GM23338 (cell line): ENCODE data around the gene ESM1. TPM values are rescaled to one million over a fixed set of nuclear protein-coding genes. Genes with fewer than 3 reads are reported as not detected.

Source experiments
- ATAC-seq: fragments of 200-7000 bp; cut with Tn5 transposase; 3 replicates; pipeline ENCODE4 v1.9.1; 2020
- DNase-seq: peaks from one replicate; pipeline ENCODE4 v3.0.0-alpha.2; 2015; ENCODE audit warnings: low spot score
- H2AFZ ChIP-seq: fragments of 200-600 bp; sonication (generic); 2 replicates; pipeline ENCODE4 v1.8.0; 2016; ENCODE audit warnings: antibody characterized with exemption, mild to moderate bottlenecking, moderate library complexity
- H3F3A ChIP-seq: fragments of 200-600 bp; sonication (generic); replicated peaks from 2 replicates; pipeline ENCODE4 v1.8.0; 2017; ENCODE audit warnings: antibody characterized with exemption, mixed run types, low read depth
- H3K27ac ChIP-seq: fragments of 200-600 bp; sonication (generic); 2 replicates; pipeline ENCODE4 v1.6.1; 2016; ENCODE audit warnings: low read depth
- H3K27me3 ChIP-seq: fragments of 200-600 bp; sonication (generic); 2 replicates; pipeline ENCODE4 v1.8.0; 2016; ENCODE audit warnings: mild to moderate bottlenecking, mixed run types, moderate library complexity; ENCODE audit not compliant: insufficient read depth
- H3K36me3 ChIP-seq: fragments of 200-600 bp; sonication (generic); 2 replicates; pipeline ENCODE4 v1.8.0; 2016; ENCODE audit warnings: mild to moderate bottlenecking; ENCODE audit not compliant: insufficient read depth
- H3K4me1 ChIP-seq: fragments of 200-600 bp; sonication (generic); 2 replicates; pipeline ENCODE4 v1.8.0; 2016; ENCODE audit warnings: mild to moderate bottlenecking, moderate library complexity; ENCODE audit not compliant: insufficient read depth
- H3K4me2 ChIP-seq: fragments of 200-600 bp; sonication (generic); 2 replicates; pipeline ENCODE4 v1.7.1; 2017; ENCODE audit warnings: mixed run types
- H3K4me3 ChIP-seq: fragments of 200-600 bp; sonication (generic); 2 replicates; pipeline ENCODE4 v1.6.1; 2016; ENCODE audit warnings: mixed run types
- H3K79me2 ChIP-seq: fragments of 200-600 bp; sonication (generic); replicated peaks from 2 replicates; pipeline ENCODE4 v1.8.0; 2017; ENCODE audit warnings: mild to moderate bottlenecking; ENCODE audit not compliant: insufficient read depth
- H3K9me2 ChIP-seq: fragments of 200-600 bp; sonication (generic); 2 replicates; pipeline ENCODE4 v1.8.0; 2017; ENCODE audit not compliant: insufficient read depth
- H4K20me1 ChIP-seq: fragments of 200-600 bp; sonication (generic); replicated peaks from 2 replicates; pipeline ENCODE4 v1.8.0; 2017; ENCODE audit warnings: mild to moderate bottlenecking; ENCODE audit not compliant: insufficient read depth
- H3K27ac Mint-ChIP-seq: 2 replicates; pipeline ENCODE4 v1.8.0; 2020; ENCODE audit warnings: inconsistent platforms, mild to moderate bottlenecking, moderate library complexity, mixed read lengths
- H3K27me3 Mint-ChIP-seq: 3 replicates; pipeline ENCODE4 v1.8.0; 2022; ENCODE audit warnings: low read depth, mild to moderate bottlenecking, moderate library complexity, mixed read lengths, inconsistent platforms; ENCODE audit not compliant: insufficient read depth, poor library complexity
- H3K36me3 Mint-ChIP-seq: 3 replicates; pipeline ENCODE4 v1.8.0; 2021; ENCODE audit warnings: low read depth, mild to moderate bottlenecking, inconsistent platforms, moderate library complexity, mixed read lengths
- H3K4me1 Mint-ChIP-seq: 3 replicates; pipeline ENCODE4 v1.8.0; 2020; ENCODE audit warnings: mild to moderate bottlenecking, inconsistent platforms, mixed read lengths
- H3K4me3 Mint-ChIP-seq: 3 replicates; pipeline ENCODE4 v1.8.0; 2021; ENCODE audit warnings: moderate library complexity, mild to moderate bottlenecking, inconsistent platforms, mixed read lengths
- H3K9me3 Mint-ChIP-seq: 3 replicates; pipeline ENCODE4 v1.8.0; 2020; ENCODE audit warnings: moderate library complexity, mild to moderate bottlenecking, inconsistent platforms, mixed read lengths
- CREB1 ChIP-seq: fragments of 250-450 bp; sonication (Bioruptor Pico); IDR thresholded peaks from 2 replicates; pipeline ENCODE4 v1.5.0; 2020; ENCODE audit warnings: low read depth, mild to moderate bottlenecking, moderate library complexity
- JUNB ChIP-seq: IDR thresholded peaks from one replicate; pipeline ENCODE4 v1.6.1; 2016; ENCODE audit warnings: antibody characterized with exemption; ENCODE audit not compliant: unreplicated experiment
- NANOG ChIP-seq: IDR thresholded peaks from 2 replicates; pipeline ENCODE4 v1.6.1; 2016; ENCODE audit warnings: antibody characterized with exemption, borderline replicate concordance
- POLR2AphosphoS5 ChIP-seq: IDR thresholded peaks from 2 replicates; pipeline ENCODE4 v1.6.1; 2016; ENCODE audit warnings: antibody characterized with exemption, low read depth
- STAT1 ChIP-seq: IDR thresholded peaks from one replicate; pipeline ENCODE4 v1.6.1; 2016; ENCODE audit warnings: antibody characterized with exemption; ENCODE audit not compliant: unreplicated experiment
- ZNF114 ChIP-seq: fragments of 250-450 bp; sonication (Bioruptor Pico); IDR thresholded peaks from 2 replicates; pipeline ENCODE4 v1.5.0; 2020; ENCODE audit warnings: mild to moderate bottlenecking, moderate library complexity
- ZNF331 ChIP-seq: fragments of 250-450 bp; sonication (Bioruptor Pico); IDR thresholded peaks from 2 replicates; pipeline ENCODE4 v1.5.0; 2020; ENCODE audit warnings: low read depth, mild to moderate bottlenecking, moderate library complexity
- polyA plus RNA-seq: library from polyadenylated mRNA; unstranded; fragments of >200 nt; fragmentation: Nextera tagmentation; extraction: Ambion mirVana; gene quantifications from 2 replicates; pipeline ENCODE4 v1.2.1, GENCODE V29; 2016
- total RNA-seq: library from RNA; depleted of rRNA; stranded (reverse); fragments of >200 nt; shearing (Covaris generic); gene quantifications from 2 replicates; pipeline ENCODE4 v1.2.3, GENCODE V29; 2014
- TF ChIP-seq, protein P1 (sequence below): IDR thresholded peaks from one replicate; pipeline ENCODE4 v1.6.1; 2018; ENCODE audit warnings: antibody characterized with exemption; ENCODE audit not compliant: unreplicated experiment
- TF ChIP-seq, protein P2 (sequence below), 2 experiments: fragments of 200-600 bp in 1 of 2; sonication (generic) in 1 of 2; conservative IDR thresholded peaks; 2 replicates each; pipeline versions ENCODE4 v1.5.1 to v1.6.1; 2016 to 2017; ENCODE audit warnings: antibody characterized with exemption in 2 of 2, low read depth in 2 of 2, mild to moderate bottlenecking in 2 of 2, moderate library complexity in 1 of 2
- TF ChIP-seq, protein P3 (sequence below): fragments of 250-450 bp; sonication (Bioruptor Pico); IDR thresholded peaks from 2 replicates; pipeline ENCODE4 v1.5.0; 2020; ENCODE audit warnings: mild to moderate bottlenecking, moderate library complexity
- TF ChIP-seq, protein P4 (sequence below): IDR thresholded peaks from 2 replicates; pipeline ENCODE4 v1.6.1; 2016; ENCODE audit warnings: antibody characterized with exemption

The ESM1 gene
- total and polyA plus RNA-seq, 2 experiments from 2014 or later, result 0.14 TPM; not detected in 1

- DNase-seq (no peak), ATAC-seq (no peak)
- Mint-ChIP-seq H3K4me1 (peaks cover 22% of the 10 kb centered on the region), H3K4me3 (no peak overlapping the region), H3K27me3 (peaks cover 2% of the 10 kb centered on the region), H3K36me3 (no peaks in the 10 kb centered on the region), H3K9me3 (no peaks in the 10 kb centered on the region), H3K27ac (no peak overlapping the region)
- Histone ChIP-seq H3K4me2 (no peak overlapping the region), H4K20me1 (no peaks in the 10 kb centered on the region), H3K27me3 (no peaks in the 10 kb centered on the region), H3K9me2 (0 out of 2 replicates have a peak, but pooled peaks cover 4% of the 10 kb centered on the region), H3K4me3 (no peak overlapping the region), H3F3A (no peaks in the 10 kb centered on the region), H3K27ac (no peak overlapping the region), H3K4me1 (peaks cover 13% of the 10 kb centered on the region), H2AFZ (no peak overlapping the region), H3K79me2 (no peaks in the 10 kb centered on the region), H3K36me3 (no peaks in the 10 kb centered on the region)
- TF ChIP-seq, protein P1, sequence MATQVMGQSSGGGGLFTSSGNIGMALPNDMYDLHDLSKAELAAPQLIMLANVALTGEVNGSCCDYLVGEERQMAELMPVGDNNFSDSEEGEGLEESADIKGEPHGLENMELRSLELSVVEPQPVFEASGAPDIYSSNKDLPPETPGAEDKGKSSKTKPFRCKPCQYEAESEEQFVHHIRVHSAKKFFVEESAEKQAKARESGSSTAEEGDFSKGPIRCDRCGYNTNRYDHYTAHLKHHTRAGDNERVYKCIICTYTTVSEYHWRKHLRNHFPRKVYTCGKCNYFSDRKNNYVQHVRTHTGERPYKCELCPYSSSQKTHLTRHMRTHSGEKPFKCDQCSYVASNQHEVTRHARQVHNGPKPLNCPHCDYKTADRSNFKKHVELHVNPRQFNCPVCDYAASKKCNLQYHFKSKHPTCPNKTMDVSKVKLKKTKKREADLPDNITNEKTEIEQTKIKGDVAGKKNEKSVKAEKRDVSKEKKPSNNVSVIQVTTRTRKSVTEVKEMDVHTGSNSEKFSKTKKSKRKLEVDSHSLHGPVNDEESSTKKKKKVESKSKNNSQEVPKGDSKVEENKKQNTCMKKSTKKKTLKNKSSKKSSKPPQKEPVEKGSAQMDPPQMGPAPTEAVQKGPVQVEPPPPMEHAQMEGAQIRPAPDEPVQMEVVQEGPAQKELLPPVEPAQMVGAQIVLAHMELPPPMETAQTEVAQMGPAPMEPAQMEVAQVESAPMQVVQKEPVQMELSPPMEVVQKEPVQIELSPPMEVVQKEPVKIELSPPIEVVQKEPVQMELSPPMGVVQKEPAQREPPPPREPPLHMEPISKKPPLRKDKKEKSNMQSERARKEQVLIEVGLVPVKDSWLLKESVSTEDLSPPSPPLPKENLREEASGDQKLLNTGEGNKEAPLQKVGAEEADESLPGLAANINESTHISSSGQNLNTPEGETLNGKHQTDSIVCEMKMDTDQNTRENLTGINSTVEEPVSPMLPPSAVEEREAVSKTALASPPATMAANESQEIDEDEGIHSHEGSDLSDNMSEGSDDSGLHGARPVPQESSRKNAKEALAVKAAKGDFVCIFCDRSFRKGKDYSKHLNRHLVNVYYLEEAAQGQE, result no peak
- TF ChIP-seq JUNB (no peak), CREB1 (no peak), NANOG (no peak), STAT1 (no peak), ZNF331 (CRISPR knock-in tag) (no peak), ZNF114 (CRISPR knock-in tag) (no peak), POLR2AphosphoS5 (no peak)
- TF ChIP-seq, protein P2, sequence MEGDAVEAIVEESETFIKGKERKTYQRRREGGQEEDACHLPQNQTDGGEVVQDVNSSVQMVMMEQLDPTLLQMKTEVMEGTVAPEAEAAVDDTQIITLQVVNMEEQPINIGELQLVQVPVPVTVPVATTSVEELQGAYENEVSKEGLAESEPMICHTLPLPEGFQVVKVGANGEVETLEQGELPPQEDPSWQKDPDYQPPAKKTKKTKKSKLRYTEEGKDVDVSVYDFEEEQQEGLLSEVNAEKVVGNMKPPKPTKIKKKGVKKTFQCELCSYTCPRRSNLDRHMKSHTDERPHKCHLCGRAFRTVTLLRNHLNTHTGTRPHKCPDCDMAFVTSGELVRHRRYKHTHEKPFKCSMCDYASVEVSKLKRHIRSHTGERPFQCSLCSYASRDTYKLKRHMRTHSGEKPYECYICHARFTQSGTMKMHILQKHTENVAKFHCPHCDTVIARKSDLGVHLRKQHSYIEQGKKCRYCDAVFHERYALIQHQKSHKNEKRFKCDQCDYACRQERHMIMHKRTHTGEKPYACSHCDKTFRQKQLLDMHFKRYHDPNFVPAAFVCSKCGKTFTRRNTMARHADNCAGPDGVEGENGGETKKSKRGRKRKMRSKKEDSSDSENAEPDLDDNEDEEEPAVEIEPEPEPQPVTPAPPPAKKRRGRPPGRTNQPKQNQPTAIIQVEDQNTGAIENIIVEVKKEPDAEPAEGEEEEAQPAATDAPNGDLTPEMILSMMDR (conservative IDR thresholded peaks at IDR 0.05; ENCODE audit: low read depth in 2 of 2), result no peak
- TF ChIP-seq, protein P3, sequence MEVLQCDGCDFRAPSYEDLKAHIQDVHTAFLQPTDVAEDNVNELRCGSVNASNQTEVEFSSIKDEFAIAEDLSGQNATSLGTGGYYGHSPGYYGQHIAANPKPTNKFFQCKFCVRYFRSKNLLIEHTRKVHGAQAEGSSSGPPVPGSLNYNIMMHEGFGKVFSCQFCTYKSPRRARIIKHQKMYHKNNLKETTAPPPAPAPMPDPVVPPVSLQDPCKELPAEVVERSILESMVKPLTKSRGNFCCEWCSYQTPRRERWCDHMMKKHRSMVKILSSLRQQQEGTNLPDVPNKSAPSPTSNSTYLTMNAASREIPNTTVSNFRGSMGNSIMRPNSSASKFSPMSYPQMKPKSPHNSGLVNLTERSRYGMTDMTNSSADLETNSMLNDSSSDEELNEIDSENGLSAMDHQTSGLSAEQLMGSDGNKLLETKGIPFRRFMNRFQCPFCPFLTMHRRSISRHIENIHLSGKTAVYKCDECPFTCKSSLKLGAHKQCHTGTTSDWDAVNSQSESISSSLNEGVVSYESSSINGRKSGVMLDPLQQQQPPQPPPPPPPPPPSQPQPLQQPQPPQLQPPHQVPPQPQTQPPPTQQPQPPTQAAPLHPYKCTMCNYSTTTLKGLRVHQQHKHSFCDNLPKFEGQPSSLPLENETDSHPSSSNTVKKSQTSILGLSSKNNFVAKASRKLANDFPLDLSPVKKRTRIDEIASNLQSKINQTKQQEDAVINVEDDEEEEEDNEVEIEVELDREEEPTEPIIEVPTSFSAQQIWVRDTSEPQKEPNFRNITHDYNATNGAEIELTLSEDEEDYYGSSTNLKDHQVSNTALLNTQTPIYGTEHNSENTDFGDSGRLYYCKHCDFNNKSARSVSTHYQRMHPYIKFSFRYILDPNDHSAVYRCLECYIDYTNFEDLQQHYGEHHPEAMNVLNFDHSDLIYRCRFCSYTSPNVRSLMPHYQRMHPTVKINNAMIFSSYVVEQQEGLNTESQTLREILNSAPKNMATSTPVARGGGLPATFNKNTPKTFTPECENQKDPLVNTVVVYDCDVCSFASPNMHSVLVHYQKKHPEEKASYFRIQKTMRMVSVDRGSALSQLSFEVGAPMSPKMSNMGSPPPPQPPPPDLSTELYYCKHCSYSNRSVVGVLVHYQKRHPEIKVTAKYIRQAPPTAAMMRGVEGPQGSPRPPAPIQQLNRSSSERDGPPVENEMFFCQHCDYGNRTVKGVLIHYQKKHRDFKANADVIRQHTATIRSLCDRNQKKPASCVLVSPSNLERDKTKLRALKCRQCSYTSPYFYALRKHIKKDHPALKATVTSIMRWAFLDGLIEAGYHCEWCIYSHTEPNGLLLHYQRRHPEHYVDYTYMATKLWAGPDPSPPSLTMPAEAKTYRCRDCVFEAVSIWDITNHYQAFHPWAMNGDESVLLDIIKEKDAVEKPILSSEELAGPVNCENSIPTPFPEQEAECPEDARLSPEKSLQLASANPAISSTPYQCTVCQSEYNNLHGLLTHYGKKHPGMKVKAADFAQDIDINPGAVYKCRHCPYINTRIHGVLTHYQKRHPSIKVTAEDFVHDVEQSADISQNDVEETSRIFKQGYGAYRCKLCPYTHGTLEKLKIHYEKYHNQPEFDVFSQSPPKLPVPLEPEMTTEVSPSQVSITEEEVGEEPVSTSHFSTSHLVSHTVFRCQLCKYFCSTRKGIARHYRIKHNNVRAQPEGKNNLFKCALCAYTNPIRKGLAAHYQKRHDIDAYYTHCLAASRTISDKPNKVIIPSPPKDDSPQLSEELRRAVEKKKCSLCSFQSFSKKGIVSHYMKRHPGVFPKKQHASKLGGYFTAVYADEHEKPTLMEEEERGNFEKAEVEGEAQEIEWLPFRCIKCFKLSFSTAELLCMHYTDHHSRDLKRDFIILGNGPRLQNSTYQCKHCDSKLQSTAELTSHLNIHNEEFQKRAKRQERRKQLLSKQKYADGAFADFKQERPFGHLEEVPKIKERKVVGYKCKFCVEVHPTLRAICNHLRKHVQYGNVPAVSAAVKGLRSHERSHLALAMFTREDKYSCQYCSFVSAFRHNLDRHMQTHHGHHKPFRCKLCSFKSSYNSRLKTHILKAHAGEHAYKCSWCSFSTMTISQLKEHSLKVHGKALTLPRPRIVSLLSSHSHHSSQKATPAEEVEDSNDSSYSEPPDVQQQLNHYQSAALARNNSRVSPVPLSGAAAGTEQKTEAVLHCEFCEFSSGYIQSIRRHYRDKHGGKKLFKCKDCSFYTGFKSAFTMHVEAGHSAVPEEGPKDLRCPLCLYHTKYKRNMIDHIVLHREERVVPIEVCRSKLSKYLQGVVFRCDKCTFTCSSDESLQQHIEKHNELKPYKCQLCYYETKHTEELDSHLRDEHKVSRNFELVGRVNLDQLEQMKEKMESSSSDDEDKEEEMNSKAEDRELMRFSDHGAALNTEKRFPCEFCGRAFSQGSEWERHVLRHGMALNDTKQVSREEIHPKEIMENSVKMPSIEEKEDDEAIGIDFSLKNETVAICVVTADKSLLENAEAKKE (CRISPR knock-in tag), result no peak
- TF ChIP-seq, protein P4, sequence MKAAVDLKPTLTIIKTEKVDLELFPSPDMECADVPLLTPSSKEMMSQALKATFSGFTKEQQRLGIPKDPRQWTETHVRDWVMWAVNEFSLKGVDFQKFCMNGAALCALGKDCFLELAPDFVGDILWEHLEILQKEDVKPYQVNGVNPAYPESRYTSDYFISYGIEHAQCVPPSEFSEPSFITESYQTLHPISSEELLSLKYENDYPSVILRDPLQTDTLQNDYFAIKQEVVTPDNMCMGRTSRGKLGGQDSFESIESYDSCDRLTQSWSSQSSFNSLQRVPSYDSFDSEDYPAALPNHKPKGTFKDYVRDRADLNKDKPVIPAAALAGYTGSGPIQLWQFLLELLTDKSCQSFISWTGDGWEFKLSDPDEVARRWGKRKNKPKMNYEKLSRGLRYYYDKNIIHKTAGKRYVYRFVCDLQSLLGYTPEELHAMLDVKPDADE, result no peak
Measured at GRCh38 chr5:54996466-54996865, 11.1 kb upstream of the ESM1 start.
